Fibroblast of peridontal ligament (primary cell): ENCODE data around the gene CLCN1.
"Not testable (repeated sequence)": the region's sequence is repeated elsewhere in the genome, so short reads cannot be mapped to it uniquely, and the experiment has no call there.

Source experiments
- DNase-seq: peaks from one replicate; pipeline ENCODE4 v3.0.0-alpha.2; 2010; ENCODE audit errors: extremely low read depth

CLCN1 gene

GRCh38 chr7:143315776-143316175 lies at the start of gene CLCN1:
CLCN1 (plus strand) TSS chr7:143316111; CDS start chr7:143316213, 102 bp downstream.
- DNase-seq: no peak

- DNase-seq: no peak
Observed at GRCh38 chr7:143269251-143269650, 46.7 kb upstream of the CLCN1 start.

DNA sequence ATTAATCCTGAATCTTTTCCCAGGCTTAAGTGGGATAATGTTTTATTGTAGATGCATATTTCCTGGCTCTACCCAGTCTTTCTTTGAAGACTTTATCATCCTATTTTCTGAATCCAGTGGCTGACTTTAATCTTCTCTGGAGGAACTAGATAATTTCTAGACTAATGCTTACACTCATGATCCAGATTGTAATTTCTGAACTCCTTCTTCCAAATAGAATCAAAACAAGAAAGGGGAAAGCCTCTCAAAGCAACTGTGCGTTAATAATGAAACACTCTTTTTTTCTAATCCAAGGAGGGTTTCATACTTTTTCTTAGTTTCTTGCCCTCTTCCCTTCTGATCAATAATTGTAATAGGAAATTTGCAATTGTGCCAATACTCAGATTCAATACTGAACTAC lies 44.7 kb upstream of the CLCN1 start:
- no peak for DNase-seq

GRCh38 chr7:143272871-143273270 lies 43.0 kb upstream of the CLCN1 start:
- DNase-seq: no peak

GRCh38 chr7:143279186-143280098 lies 36.5 kb upstream of the CLCN1 start:
- DNase-seq: peak; percentile 80

GRCh38 chr7:143280160-143280559 lies 35.8 kb upstream of the CLCN1 start:
- no peak for DNase-seq

GRCh38 chr7:143280566-143280965 lies 35.3 kb upstream of the CLCN1 start:
- DNase-seq: no peak

DNA sequence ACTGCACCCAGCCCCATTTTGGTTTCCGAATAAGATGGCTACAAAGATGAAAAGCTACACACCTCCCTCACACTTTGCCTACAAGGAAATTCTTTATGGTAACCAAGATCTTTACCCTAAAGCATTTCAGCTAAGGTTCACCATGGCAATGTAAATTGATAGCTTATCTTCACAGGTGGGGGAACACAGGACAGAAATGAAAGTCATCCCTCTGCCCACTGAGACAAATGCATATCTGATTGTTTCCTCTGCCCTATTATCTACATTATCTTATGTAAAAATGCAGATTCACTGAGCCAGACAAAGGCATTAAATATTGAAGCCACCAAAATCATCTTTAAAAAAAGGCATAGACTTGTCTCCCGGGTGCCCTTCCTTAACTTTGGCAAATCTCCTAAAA lies 34.4 kb upstream of the CLCN1 start:
- DNase-seq: no peak

DNA sequence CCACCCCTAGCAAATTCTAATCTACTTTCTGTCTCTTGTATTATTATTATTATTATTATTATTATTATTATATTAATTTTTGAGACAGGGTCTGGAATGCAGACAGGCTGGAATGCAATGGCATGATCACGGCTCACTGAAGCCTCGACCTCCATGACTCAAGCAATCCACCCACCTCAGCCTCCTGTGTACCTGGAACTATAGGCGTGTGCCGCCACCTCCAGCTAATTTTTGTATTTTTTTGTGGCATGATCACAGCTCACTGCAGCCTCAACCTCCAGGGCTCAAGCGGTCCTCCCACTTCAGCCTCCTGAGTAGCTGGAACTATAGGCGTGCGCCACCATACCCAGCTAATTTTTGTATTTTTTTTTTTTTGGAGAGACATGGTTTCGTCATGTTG lies 33.8 kb upstream of the CLCN1 start:
- DNase-seq: no peak

DNA sequence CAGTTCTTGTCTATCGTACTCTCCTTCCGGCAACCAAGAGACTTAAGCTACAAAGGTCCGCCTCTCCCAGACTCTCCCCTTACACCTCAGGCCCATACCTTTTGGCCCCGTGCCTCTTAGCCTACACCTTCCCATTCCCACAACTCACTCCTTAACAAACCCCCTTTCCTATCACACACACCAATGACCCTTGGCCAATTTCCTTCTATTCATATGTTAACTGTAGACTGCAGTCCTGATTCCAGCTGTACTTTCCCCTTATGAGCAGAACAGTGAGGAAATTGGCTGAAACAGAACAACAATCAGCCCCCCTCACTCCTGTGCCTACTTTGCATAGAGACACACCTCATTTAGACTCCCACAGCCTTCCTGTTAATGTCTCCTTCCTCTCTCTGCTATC lies 32.5 kb upstream of the CLCN1 start:
- DNase-seq: no peak

- no peak for DNase-seq
Observed at GRCh38 chr7:143284591-143285469, 31.1 kb upstream of the CLCN1 start, which contains the start of gene TMEM139. TMEM139 (plus strand) TSS chr7:143284958; CDS start chr7:143285958, 1,000 bp downstream.

DNA sequence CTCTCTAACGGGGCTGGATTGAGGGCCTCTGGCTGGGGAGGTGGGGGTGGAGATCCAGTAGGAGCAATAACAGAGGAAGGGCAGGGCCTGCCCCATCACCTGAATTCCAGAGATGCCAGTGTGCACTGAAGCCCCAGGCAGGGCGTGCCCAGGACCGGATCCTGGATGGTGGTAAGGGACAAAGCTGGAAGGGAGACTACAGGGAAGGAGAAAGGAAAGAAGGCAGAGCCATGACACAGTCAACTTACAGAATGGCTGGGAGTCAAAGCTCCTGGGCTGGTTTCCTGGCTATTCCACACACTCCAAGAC lies 30.5 kb upstream of the CLCN1 start:
- DNase-seq: no peak

DNA sequence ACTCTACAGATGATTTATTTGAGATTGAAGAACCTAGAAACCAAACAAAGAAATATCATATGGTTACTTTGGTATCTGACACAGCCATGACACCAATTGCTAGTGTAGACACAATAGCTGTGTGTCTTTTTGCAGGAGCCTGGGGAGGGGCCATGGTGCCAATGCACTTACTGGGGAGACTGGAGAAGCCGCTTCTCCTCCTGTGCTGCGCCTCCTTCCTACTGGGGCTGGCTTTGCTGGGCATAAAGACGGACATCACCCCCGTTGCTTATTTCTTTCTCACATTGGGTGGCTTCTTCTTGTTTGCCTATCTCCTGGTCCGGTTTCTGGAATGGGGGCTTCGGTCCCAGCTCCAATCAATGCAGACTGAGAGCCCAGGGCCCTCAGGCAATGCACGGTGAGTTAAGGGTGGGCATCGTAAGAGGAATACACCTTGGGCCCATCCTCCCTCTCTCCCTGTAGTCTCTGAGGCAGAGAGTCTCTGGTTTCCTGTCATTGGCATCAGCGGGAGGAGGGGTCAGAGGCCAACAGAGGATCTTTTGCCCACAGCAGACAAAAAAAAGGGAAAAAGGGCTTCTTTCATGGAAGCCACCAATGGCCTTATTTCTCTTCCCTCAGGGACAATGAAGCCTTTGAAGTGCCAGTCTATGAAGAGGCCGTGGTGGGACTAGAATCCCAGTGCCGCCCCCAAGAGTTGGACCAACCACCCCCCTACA lies 29.9 kb upstream of the CLCN1 start:
- no peak for DNase-seq

- no peak for DNase-seq
Observed at GRCh38 chr7:143286522-143286890, 29.4 kb upstream of the CLCN1 start.

GRCh38 chr7:143287339-143287934 lies 28.5 kb upstream of the CLCN1 start:
- DNase-seq: no peak

DNA sequence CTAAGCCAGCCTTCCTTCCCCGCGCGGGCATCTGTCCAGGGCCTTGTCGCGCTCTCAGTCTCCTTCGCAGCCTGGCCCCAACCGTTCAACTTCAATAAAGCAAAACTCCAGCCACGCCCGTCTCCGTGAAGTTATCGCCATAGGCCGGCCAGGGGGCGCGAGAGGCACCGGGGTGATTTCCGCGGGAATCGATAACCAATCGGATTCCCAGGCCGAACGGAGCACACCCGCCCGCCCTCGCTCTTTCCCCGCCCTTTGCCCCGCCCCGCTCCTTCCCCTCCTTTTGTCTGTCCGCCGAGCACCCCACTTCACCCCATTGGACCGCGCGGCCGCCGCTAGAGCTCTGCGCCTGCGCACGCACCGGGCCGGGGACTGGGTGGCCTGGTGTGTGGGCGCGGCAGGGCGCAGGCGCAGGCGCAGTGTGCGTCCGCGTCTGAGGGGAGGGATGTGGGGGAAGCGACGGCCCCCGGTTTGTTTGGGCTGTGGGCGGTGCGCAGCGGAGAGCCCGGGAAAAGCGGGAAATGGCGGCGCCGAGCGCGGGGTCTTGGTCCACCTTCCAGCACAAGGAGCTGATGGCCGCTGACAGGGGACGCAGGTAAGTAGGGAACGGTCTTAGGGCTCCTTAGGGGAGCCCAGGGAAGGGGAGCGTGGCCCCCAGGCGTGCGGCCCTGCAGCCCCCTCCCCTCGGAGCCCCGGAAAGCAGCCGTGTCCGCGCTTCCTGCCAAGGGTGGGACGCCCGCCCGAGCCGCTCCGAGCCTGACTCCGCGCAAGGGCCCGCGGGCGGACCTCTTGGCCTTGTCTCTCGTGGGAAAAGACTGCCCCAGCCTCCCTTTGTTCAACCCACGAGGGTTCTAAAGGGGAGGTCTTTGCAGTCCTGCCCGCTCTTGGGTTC lies 27.7 kb upstream of the CLCN1 start, which contains the start of gene CASP2:
TSS of gene CASP2 (plus strand) at position 417 of the 892 bp plus-strand sequence. CDS start at position 522, 105 bp downstream.
- DNase-seq: peak; percentile 94

DNA sequence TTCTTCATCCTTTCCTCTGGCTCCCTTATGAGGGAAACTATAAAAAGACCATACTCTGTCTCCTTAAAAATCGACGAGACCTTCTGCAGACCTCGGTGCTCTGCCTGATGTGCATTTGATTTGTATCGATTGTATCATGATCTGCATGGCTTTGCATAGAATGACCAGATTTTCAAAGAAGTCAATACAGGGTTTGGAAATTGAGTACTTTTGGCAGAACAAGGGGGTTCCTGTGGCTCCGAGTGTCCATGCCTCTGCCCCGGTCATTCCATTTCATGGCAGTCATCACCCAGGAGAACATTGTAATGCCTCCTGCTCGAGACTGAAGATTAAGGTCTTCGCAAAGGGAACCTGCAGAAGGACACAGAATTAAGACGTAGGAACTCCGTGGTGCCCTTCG lies 27.1 kb upstream of the CLCN1 start:
- no peak for DNase-seq

GRCh38 chr7:143289421-143289820 lies 26.5 kb upstream of the CLCN1 start:
- peak; percentile 38 for DNase-seq

DNA sequence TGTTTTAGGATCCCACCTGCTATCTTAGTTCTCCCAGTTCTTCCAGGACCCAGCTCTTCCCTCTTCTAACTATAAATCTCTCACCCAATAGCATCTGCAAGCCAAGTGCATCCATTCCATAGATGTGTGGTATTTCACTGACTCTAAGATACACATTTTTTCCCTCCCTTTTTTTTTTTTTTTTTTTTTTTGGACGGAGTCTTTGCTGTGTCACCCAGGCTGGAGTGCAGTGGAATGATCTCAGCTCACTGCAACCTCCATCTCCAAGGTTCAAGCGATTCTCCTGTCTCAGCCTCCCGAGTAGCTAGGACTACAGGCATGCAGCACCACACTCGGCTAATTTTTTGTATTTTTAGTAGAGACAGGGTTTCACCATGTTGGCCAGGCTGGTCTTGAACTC lies 26.0 kb upstream of the CLCN1 start:
- not testable (repeated sequence) for DNase-seq

GRCh38 chr7:143290293-143290692 lies 25.6 kb upstream of the CLCN1 start:
- no peak for DNase-seq

DNA sequence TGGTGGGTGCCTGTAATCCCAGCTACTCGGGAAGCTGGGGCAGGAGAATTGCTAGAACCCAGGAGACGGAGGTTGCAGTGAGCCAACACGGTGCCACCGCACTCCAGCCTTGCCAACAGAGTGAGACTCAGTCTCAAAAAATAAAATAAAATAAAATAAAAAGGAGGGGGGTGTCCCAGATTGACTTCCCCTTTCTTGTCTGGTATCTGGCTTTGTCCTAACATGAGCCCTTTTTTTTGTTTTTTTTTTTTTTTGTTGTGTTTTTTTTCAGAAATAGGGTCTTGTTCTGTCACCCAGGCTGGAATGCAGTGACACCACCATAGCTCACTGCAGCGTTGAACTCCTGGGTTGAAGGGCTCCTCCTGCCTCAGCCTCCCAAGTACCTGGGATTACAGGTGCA lies 23.0 kb upstream of the CLCN1 start:
- no peak for DNase-seq
